Bone marrow (tissue), 2 donors: ENCODE measurements around the gene KRT40.

Source experiments
- DNase-seq, 2 donors: peaks; one replicate each; lab custom pipeline; 2025; lab: John Stamatoyannopoulos, UW

Gene KRT40

GRCh38 chr17:40996829-40997228, 12.7 kb upstream of the KRT40 start:
- no peak for DNase-seq

GRCh38 chr17:40995116-40995515, 11.0 kb upstream of the KRT40 start:
- DNase-seq = no peak

- DNase-seq = no peak
These were observed 9.7 kb upstream of the KRT40 start, which contains the start of gene KRTAP3-3 for GRCh38 chr17:40993839-40994238. Gene KRTAP3-3 (minus strand): TSS chr17:40994164. CDS start chr17:40994097, 67 bp downstream.

- DNase-seq = no peak
These were observed 9.0 kb upstream of the KRT40 start for GRCh38 chr17:40993084-40993483.

- no peak for DNase-seq
These were observed 8.5 kb upstream of the KRT40 start for GRCh38 chr17:40992666-40993065.

GRCh38 chr17:40986920-40987319, 2.8 kb upstream of the KRT40 start:
- no peak for DNase-seq

- DNase-seq = no peak
These were observed 3.0 kb downstream of the KRT40 start for GRCh38 chr17:40981115-40981514.

- no peak for DNase-seq
These were observed 3.5 kb downstream of the KRT40 start for GRCh38 chr17:40980596-40980995.

- no peak for DNase-seq
These were observed 4.0 kb downstream of the KRT40 start for GRCh38 chr17:40980117-40980516.

GRCh38 chr17:40978575-40979151, 5.5 kb downstream of the KRT40 start:
- DNase-seq = no peak

GRCh38 chr17:40975516-40975915, 8.6 kb downstream of the KRT40 start:
- DNase-seq = no peak

GRCh38 chr17:40974366-40974765, 9.8 kb downstream of the KRT40 start:
- DNase-seq = no peak

GRCh38 chr17:40967582-40967981, 16.5 kb downstream of the KRT40 start:
- no peak for DNase-seq

GRCh38 chr17:40966848-40967247, 17.3 kb downstream of the KRT40 start, which contains the start of gene KRT39:
Gene KRT39 (minus strand): TSS chr17:40966948. CDS start chr17:40966856, 92 bp downstream.
- no peak for DNase-seq

GRCh38 chr17:40963838-40964237, 20.3 kb downstream of the KRT40 start:
- no peak for DNase-seq

GRCh38 chr17:40962059-40962561, 22.0 kb downstream of the KRT40 start:
- DNase-seq = no peak

- no peak for DNase-seq
These were observed 22.5 kb downstream of the KRT40 start for GRCh38 chr17:40961591-40961990.

- DNase-seq = no peak
These were observed 24.0 kb downstream of the KRT40 start for GRCh38 chr17:40960144-40960543.

GRCh38 chr17:40958086-40958953, 25.8 kb downstream of the KRT40 start:
- DNase-seq = no peak

GRCh38 chr17:40956401-40957254, 27.5 kb downstream of the KRT40 start:
- DNase-seq = no peak

GRCh38 chr17:40953881-40954280, 30.2 kb downstream of the KRT40 start:
- no peak for DNase-seq

- no peak for DNase-seq
These were observed 31.5 kb downstream of the KRT40 start for GRCh38 chr17:40952661-40953060.
